Tibial nerve (tissue), 4 donors: ENCODE measurements around the gene ZMYM1.

ENCODE experiments used
- CTCF ChIP-seq, 5 experiments: fragments of 200-600 bp in 3 of 5; fragments of 450-650 bp in 2 of 5; sonication (generic) in 3 of 5; IDR thresholded peaks; one replicate each; pipeline ENCODE4 v1.5.1; 2016 to 2019; ENCODE audit warnings: antibody characterized with exemption in 5 of 5, mild to moderate bottlenecking in 3 of 5, moderate library complexity in 2 of 5
- EP300 ChIP-seq, 2 donors: sonication (generic); formaldehyde crosslinking; IDR thresholded peaks; one replicate each; pipeline ENCODE4 v1.6.1; 2017; ENCODE audit warnings: antibody characterized with exemption in 2 of 2, mild to moderate bottlenecking in 1 of 2
- POLR2A ChIP-seq, 2 donors: fragments of 450-650 bp; IDR thresholded peaks; one replicate each; pipeline ENCODE4 v1.6.1; 2017; ENCODE audit warnings: antibody characterized with exemption in 2 of 2, mild to moderate bottlenecking in 2 of 2, moderate library complexity in 2 of 2

- TF ChIP-seq CTCF (IDR thresholded peaks at IDR 0.05): no peak
- TF ChIP-seq POLR2A (IDR thresholded peaks at IDR 0.05): no peak
- no peak for TF ChIP-seq EP300 (IDR thresholded peaks at IDR 0.05)
These were observed 5.8 kb upstream of the ZMYM1 start for GRCh38 chr1:35073265-35073811.
